Stimulated activated CD8-positive, alpha-beta memory T cell treated with anti-CD3 and anti-CD28 coated beads, Interleukin-4, amount 100 ng/mL, for 24 hours (primary cell): ENCODE measurements around the gene DRD5.

Experiments used
- DNase-seq: peaks from one replicate; pipeline ENCODE4 v3.0.0-alpha.2; 2020; ENCODE audit warnings: low read depth

The DRD5 gene

GRCh38 chr4:9816285-9816684 lies 34.9 kb downstream of the DRD5 start:
- DNase-seq: no peak

GRCh38 chr4:9820343-9820742 lies 38.9 kb downstream of the DRD5 start:
- DNase-seq: no peak

- no peak for DNase-seq
These were observed 43.6 kb downstream of the DRD5 start for GRCh38 chr4:9825049-9825448.

- DNase-seq: no peak
These were observed 45.1 kb downstream of the DRD5 start for GRCh38 chr4:9826551-9826950.

- DNase-seq: no peak
These were observed 51.2 kb downstream of the DRD5 start for GRCh38 chr4:9832640-9833039.

GRCh38 chr4:9833421-9833820 lies 52.0 kb downstream of the DRD5 start:
- no peak for DNase-seq
